AG09319 (cell line): ENCODE results near the gene NXPH4.

Experiments used
- DNase-seq: peaks from one replicate; pipeline ENCODE4 v3.0.0-alpha.2; 2010; ENCODE audit warnings: low read depth; ENCODE audit errors: extremely low read depth
- TF ChIP-seq, protein P1 (sequence below): IDR thresholded peaks from 2 replicates; pipeline ENCODE4 v1.5.1; 2011; ENCODE audit warnings: low read depth, mild to moderate bottlenecking, inconsistent platforms, low read length, moderate library complexity

The NXPH4 gene

DNA sequence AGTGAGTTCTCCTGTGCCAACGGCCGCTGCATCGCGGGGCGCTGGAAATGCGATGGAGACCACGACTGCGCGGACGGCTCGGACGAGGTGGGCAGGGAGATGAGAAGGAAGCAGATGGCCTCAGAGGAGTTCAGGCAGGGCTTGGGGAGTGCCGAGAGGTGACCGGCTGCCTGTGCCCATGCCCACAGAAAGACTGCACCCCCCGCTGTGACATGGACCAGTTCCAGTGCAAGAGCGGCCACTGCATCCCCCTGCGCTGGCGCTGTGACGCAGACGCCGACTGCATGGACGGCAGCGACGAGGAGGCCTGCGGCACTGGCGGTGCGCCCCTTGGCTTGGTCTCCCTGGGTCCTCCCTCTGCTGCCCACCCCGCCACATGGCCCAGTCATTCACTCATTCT is 13.4 kb upstream of the NXPH4 start:
- TF ChIP-seq, protein P1, sequence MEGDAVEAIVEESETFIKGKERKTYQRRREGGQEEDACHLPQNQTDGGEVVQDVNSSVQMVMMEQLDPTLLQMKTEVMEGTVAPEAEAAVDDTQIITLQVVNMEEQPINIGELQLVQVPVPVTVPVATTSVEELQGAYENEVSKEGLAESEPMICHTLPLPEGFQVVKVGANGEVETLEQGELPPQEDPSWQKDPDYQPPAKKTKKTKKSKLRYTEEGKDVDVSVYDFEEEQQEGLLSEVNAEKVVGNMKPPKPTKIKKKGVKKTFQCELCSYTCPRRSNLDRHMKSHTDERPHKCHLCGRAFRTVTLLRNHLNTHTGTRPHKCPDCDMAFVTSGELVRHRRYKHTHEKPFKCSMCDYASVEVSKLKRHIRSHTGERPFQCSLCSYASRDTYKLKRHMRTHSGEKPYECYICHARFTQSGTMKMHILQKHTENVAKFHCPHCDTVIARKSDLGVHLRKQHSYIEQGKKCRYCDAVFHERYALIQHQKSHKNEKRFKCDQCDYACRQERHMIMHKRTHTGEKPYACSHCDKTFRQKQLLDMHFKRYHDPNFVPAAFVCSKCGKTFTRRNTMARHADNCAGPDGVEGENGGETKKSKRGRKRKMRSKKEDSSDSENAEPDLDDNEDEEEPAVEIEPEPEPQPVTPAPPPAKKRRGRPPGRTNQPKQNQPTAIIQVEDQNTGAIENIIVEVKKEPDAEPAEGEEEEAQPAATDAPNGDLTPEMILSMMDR, result no peak
- no peak for DNase-seq

DNA sequence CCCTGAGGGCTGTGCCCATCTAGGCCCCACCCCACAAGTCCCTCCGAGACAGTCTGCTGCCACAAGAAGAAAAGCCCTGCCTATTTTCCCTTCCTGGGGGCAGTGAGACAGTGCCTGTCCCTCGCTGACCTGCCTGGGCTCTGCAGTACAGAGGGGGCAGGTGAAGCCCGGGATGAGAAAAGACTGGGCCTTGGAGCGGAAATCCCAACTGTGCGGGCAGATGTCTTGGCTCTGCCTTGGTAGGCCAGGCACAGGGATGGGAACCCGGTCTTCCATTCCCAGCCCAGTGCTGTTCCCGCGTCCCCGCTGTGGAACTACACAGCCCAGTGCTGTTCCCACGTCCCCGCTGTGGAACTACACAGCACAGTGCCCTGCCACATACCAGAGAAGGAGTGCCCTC is 12.8 kb upstream of the NXPH4 start:
- TF ChIP-seq, protein P1, result no peak
- no peak for DNase-seq

DNA sequence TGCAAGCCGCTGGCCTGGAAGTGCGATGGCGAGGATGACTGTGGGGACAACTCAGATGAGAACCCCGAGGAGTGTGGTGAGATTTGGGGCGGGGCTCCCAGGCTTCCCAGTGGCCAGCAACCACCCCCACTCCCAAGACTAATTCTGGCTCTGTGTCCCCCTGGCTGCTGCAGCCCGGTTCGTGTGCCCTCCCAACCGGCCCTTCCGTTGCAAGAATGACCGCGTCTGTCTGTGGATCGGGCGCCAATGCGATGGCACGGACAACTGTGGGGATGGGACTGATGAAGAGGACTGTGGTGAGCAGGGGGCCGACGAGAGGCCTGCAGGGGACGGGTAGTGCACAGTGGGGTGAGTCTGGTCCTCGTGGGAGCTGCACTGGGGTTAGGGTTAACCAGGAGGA is 12.1 kb upstream of the NXPH4 start:
- TF ChIP-seq, protein P1, result no peak
- DNase-seq, result no peak

DNA sequence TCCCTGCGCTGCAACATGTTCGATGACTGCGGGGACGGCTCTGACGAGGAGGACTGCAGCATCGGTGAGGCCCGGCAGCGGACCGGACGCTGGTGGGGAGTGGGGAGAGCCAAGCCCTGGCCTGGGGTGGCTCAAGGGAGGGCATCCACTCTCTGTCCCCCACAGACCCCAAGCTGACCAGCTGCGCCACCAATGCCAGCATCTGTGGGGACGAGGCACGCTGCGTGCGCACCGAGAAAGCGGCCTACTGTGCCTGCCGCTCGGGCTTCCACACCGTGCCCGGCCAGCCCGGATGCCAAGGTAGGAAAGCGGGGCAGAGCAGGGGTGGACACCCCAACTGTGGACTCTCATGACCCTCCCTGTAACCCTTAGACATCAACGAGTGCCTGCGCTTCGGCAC is 11.4 kb upstream of the NXPH4 start:
- TF ChIP-seq, protein P1, result no peak
- DNase-seq, result no peak

DNA sequence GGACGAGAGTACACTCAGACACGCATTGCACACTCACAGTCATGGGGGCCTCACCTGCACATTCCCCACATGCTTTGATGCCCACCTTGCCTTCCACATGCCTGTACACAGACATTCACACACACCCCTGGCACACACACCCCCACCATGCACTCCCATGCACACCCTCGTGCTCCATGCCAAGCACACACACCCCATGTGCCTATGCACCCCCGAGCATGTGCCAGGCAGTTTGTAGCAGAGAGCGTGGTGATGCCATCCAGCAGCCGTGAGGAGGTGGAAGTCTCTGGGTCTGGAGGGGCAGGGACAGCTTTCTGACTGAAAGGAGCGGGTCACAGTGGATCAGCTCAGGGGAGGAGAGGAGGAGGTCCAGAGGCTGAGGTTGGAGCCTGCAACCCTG is 10.7 kb upstream of the NXPH4 start:
- TF ChIP-seq, protein P1, result no peak
- no peak for DNase-seq

DNA sequence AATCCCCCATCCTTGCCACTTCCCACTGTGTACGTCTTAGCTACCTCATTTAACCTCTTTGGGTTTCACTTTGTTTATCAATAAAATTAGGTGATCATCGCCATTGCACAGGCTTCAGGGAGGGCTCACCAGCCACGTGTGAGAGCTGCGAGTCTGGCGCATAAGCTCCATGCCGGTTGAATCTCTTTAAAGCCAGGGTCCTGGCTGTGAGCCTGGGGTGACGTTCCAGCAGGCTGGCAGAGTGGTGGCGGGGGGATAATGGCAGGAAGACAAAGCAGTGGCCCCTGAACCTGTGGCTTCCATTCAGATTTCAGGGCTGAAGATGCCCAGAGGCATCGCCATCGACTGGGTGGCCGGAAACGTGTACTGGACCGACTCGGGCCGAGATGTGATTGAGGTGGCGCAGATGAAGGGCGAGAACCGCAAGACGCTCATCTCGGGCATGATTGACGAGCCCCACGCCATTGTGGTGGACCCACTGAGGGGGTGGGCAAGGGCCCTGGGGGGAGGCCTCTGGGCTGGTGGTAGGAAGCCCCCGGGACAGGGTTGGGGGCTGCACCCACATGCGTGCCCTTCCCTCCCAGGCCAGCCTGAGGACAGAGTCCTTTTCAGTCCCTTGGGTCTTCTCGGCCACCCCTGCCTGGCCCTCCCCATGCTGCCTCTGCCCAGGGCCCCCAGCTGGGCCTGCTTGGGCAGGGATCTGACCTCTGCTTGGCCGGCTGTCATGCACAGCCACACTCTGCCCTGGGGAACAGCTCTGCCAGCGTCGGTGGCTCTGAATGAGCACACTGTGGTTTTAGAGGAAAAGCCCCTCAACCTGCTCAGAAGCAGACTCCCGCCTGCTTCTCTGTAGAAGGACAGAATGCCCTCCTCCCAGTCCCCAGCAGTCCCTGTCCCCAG is 8.6 kb upstream of the NXPH4 start:
- TF ChIP-seq, protein P1, result no peak
- DNase-seq, result no peak

DNA sequence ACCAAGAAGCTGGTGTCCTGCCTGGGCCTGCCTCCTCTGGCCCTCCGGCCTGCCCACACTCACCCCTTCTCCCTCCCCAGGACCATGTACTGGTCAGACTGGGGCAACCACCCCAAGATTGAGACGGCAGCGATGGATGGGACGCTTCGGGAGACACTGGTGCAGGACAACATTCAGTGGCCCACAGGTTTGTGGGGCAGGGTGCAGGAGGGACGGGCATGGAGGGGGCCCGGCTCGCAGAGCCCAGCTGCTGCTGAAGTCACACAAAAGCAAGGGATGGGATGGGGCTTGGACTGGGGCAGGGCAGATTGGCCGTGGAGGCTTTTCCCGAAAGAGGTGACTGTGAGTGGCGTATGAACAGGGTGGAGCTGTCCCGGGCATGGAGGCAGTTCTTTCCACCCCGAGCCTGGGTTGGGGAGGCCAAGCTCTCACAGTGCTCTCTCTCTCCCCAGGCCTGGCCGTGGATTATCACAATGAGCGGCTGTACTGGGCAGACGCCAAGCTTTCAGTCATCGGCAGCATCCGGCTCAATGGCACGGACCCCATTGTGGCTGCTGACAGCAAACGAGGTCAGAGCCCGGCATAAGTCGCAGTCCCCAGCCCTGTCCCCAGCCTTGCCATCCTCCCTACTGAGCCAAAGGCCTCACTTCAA is 7.8 kb upstream of the NXPH4 start:
- TF ChIP-seq, protein P1, result no peak
- no peak for DNase-seq
